PC-3 (cell line): ENCODE data around the gene CCDC13.

ENCODE experiments used
- EZH2 ChIP-seq: fragments of 300-600 bp; sonication (generic); IDR thresholded peaks from one replicate; pipeline ENCODE4 v1.6.1; 2017; ENCODE audit warnings: antibody characterized with exemption, mild to moderate bottlenecking, low read length; ENCODE audit not compliant: unreplicated experiment
- TF ChIP-seq, protein P1 (sequence below): fragments of 300-600 bp; sonication (generic); conservative IDR thresholded peaks from 2 replicates; pipeline ENCODE4 v1.5.1; 2017; ENCODE audit warnings: antibody characterized with exemption, low read depth, mild to moderate bottlenecking, low read length

DNA sequence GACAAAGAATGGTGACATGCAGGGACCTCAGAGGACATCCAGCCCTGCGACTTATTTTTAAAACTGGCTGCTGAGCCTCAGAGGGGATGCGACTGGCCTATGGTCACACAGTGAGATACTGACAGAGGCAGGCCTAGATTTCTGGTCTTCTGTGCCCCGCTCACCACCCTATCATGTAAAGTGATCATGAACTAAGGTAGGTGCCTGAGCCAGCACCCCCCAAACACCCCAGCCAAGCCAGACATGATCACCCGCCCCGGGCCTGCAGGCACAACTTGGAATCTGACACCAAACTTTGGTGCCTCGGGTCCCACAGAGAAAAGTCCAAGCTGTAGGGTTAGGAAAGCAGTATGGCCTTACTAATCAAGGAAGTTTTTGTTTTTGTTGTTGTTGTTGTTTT is 36.5 kb downstream of the CCDC13 start:
- TF ChIP-seq, protein P1, sequence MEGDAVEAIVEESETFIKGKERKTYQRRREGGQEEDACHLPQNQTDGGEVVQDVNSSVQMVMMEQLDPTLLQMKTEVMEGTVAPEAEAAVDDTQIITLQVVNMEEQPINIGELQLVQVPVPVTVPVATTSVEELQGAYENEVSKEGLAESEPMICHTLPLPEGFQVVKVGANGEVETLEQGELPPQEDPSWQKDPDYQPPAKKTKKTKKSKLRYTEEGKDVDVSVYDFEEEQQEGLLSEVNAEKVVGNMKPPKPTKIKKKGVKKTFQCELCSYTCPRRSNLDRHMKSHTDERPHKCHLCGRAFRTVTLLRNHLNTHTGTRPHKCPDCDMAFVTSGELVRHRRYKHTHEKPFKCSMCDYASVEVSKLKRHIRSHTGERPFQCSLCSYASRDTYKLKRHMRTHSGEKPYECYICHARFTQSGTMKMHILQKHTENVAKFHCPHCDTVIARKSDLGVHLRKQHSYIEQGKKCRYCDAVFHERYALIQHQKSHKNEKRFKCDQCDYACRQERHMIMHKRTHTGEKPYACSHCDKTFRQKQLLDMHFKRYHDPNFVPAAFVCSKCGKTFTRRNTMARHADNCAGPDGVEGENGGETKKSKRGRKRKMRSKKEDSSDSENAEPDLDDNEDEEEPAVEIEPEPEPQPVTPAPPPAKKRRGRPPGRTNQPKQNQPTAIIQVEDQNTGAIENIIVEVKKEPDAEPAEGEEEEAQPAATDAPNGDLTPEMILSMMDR = no peak
- TF ChIP-seq EZH2 = no peak
